HepG2 (cell line): ENCODE data around the gene IFT43. TPM values are rescaled to one million over a fixed set of nuclear protein-coding genes. Genes with fewer than 3 reads are reported as not detected.
A peak's percentile ranks its signal among the peaks of the same experiment; 100 is the strongest.

Experiments
- ATAC-seq: fragments of 200-7000 bp; cut with Tn5 transposase; 3 replicates; pipeline ENCODE4 v1.9.1; 2020; ENCODE audit warnings: mild to moderate bottlenecking, moderate library complexity
- BruUV-seq: library from RNA; stranded (reverse); fragments of 400-500 nt; replicated peaks from 2 replicates; lab custom pipeline; 2021; lab: Mats Ljungman, UMichigan
- CTCF ChIA-PET: fragments of 300-600 bp; formaldehyde crosslinking; extraction: SDS; loops from one replicate; lab custom pipeline; 2021; ENCODE audit warnings: low total read pairs, inconsistent platforms, low intra/inter-chr PET ratio; lab: Yijun Ruan, JAX
- POLR2A ChIA-PET: fragments of 350-600 bp; sonication (Branson Sonifier 250); formaldehyde crosslinking; loops from one replicate; lab custom pipeline; 2020; ENCODE audit warnings: antibody characterized with exemption, inconsistent platforms; lab: Yijun Ruan, JAX
- DNase-seq: peaks from one replicate; pipeline ENCODE4 v3.0.0-alpha.2; 2015; ENCODE audit warnings: low spot score
- FAIRE-seq: peaks from 3 replicates; lab custom pipeline; 2011; peaks lifted over from hg19 to GRCh38; lab: Jason Lieb, UNC
- H2AFZ ChIP-seq: one replicate; pipeline ENCODE4 v1.6.1; 2011; ENCODE audit warnings: low read length, inconsistent platforms
- H3K27ac ChIP-seq: fragments of 300-600 bp; 3 replicates; pipeline ENCODE4 v1.8.0; 2011; ENCODE audit warnings: mixed run types, mild to moderate bottlenecking, mixed read lengths, low read length, inconsistent platforms; ENCODE audit not compliant: insufficient read depth; ENCODE audit errors: extremely low read length
- H3K27me3 ChIP-seq, 2 experiments: fragments of 200-600 bp in 1 of 2; 2 replicates in 1 of 2; 3 replicates in 1 of 2; pipeline versions ENCODE4 v1.6.0 to v1.8.0; 2011; ENCODE audit warnings: low read length in 2 of 2, mild to moderate bottlenecking in 2 of 2, moderate library complexity in 2 of 2, inconsistent platforms in 1 of 2; ENCODE audit not compliant: insufficient read depth in 2 of 2, control insufficient read depth in 1 of 2
- H3K36me3 ChIP-seq, 2 experiments: fragments of 200-600 bp in 1 of 2; replicated peaks in 1 of 2; 2 replicates in 1 of 2; 3 replicates in 1 of 2; pipeline versions ENCODE4 v1.5.1 to v1.8.0; 2011; ENCODE audit warnings: low read length in 2 of 2, inconsistent platforms in 1 of 2; ENCODE audit not compliant: insufficient read depth in 2 of 2, control insufficient read depth in 1 of 2
- H3K4me1 ChIP-seq: 2 replicates; pipeline ENCODE4 v1.5.1; 2012; ENCODE audit warnings: low read length, inconsistent platforms; ENCODE audit not compliant: insufficient read depth
- H3K4me2 ChIP-seq: 2 replicates; pipeline ENCODE4 v1.6.0; 2011; ENCODE audit warnings: low read depth, low read length, inconsistent platforms
- H3K4me3 ChIP-seq, 3 experiments: fragments of 200-600 bp in 1 of 3; sonication (generic), shearing (Covaris generic) in 1 of 3; replicated peaks in 1 of 3; 2 replicates each; pipeline ENCODE4 v1.5.1; 2011 to 2016; ENCODE audit warnings: low read length in 3 of 3, inconsistent platforms in 2 of 3, low read depth in 2 of 3, mild to moderate bottlenecking in 2 of 3, control low read depth in 1 of 3, mixed read lengths in 1 of 3; ENCODE audit not compliant: insufficient read depth in 1 of 3
- H3K79me2 ChIP-seq: one replicate; pipeline ENCODE4 v1.6.1; 2011; ENCODE audit warnings: low read length, inconsistent platforms; ENCODE audit not compliant: insufficient read depth
- H3K9ac ChIP-seq: 2 replicates; pipeline ENCODE4 v1.6.0; 2011; ENCODE audit warnings: mild to moderate bottlenecking, low read depth, low read length, inconsistent platforms; ENCODE audit not compliant: insufficient read depth
- H3K9me3 ChIP-seq: 2 replicates; pipeline ENCODE4 v1.5.1; 2012; ENCODE audit warnings: mild to moderate bottlenecking, low read length
- H4K20me1 ChIP-seq: 2 replicates; pipeline ENCODE4 v1.6.0; 2011; ENCODE audit warnings: inconsistent platforms, mild to moderate bottlenecking, low read length, moderate library complexity; ENCODE audit not compliant: insufficient read depth
- ATRX ChIP-seq: sonication (generic); formaldehyde crosslinking; IDR thresholded peaks from 2 replicates; pipeline ENCODE4 v1.4.0; 2020; ENCODE audit warnings: missing genetic modification reagents, borderline replicate concordance
- CBFB ChIP-seq: sonication (generic); formaldehyde crosslinking; IDR thresholded peaks from 2 replicates; pipeline ENCODE4 v1.4.0; 2020; ENCODE audit warnings: missing genetic modification reagents
- ELF3 ChIP-seq: IDR thresholded peaks from 2 replicates; pipeline ENCODE4 v1.6.1; 2016; ENCODE audit warnings: missing genetic modification reagents, missing compliant biosample characterization
- FOXA1 ChIP-seq, 2 experiments: fragments of 450-650 bp in 1 of 2; sonication (generic) in 1 of 2; formaldehyde crosslinking in 1 of 2; IDR thresholded peaks; 2 replicates each; pipeline versions ENCODE4 v1.4.0 to v1.6.1; 2016 to 2020; ENCODE audit warnings: missing genetic modification reagents in 1 of 2
- HNRNPL ChIP-seq: fragments of 200-400 bp; formaldehyde crosslinking; IDR thresholded peaks from 2 replicates; pipeline ENCODE4 v1.6.1; 2017; ENCODE audit warnings: mild to moderate bottlenecking, low read depth, low read length
- PAWR ChIP-seq: sonication (generic); formaldehyde crosslinking; IDR thresholded peaks from 2 replicates; pipeline ENCODE4 v1.4.0; 2020; ENCODE audit warnings: missing genetic modification reagents, mild to moderate bottlenecking, borderline replicate concordance
- PPARG ChIP-seq: conservative IDR thresholded peaks from 2 replicates; pipeline ENCODE4 v1.6.1; 2016; ENCODE audit warnings: missing biosample characterization, missing genetic modification reagents
- SOX13 ChIP-seq, 3 experiments: fragments of 450-650 bp in 1 of 3; sonication (generic) in 1 of 3; formaldehyde crosslinking in 1 of 3; IDR thresholded peaks in 2 of 3; conservative IDR thresholded peaks in 1 of 3; 2 replicates each; pipeline versions ENCODE4 v1.5.0 to v1.6.1; 2016 to 2020; ENCODE audit warnings: antibody characterized with exemption in 1 of 3, mild to moderate bottlenecking in 1 of 3, missing compliant biosample characterization in 1 of 3, missing genetic modification reagents in 1 of 3, moderate library complexity in 1 of 3
- TEAD3 ChIP-seq: optimal IDR thresholded peaks from 2 replicates; pipeline ENCODE3; 2016; ENCODE audit warnings: borderline replicate concordance
- U2AF2 ChIP-seq: fragments of 200-400 bp; formaldehyde crosslinking; IDR thresholded peaks from 2 replicates; pipeline ENCODE4 v1.6.1; 2017; ENCODE audit warnings: low read depth, mild to moderate bottlenecking, low read length
- ZHX1 ChIP-seq: sonication (generic); formaldehyde crosslinking; IDR thresholded peaks from 2 replicates; pipeline ENCODE4 v1.8.1; 2022; ENCODE audit warnings: low read depth, mild to moderate bottlenecking, missing genetic modification reagents
- ZNF251 ChIP-seq: sonication (generic); formaldehyde crosslinking; IDR thresholded peaks from 2 replicates; pipeline ENCODE4 v1.9.0; 2021; ENCODE audit warnings: mild to moderate bottlenecking, missing genetic modification reagents
- ZNF775 ChIP-seq: sonication (generic); formaldehyde crosslinking; IDR thresholded peaks from 2 replicates; pipeline ENCODE4 v1.4.0; 2020; ENCODE audit warnings: missing genetic modification reagents, mild to moderate bottlenecking, moderate library complexity, borderline replicate concordance
- WGBS: methylation state at CpG from one replicate; pipeline ENCODE4 v1.1.6; 2017; ENCODE audit warnings: low lambda C conversion rate; 5-methylcytosine and 5-hydroxymethylcytosine counted together
- in situ Hi-C: cut with HindIII; loops from 2 replicates; pipeline ENCODE4 v1.10.0; 2017; ENCODE audit warnings: low pct_unique_long_range_greater_than_20kb; ENCODE audit not compliant: extremely low pct_ligation_motif_present
- intact Hi-C: fragments of 100-400 bp; cut with micrococcal nuclease; formaldehyde crosslinking; loops from one replicate; pipeline ENCODE4 v1.10.0; 2022; ENCODE audit not compliant: unreplicated experiment
- polyA plus RNA-seq, 8 experiments: library from polyadenylated mRNA; depleted of rRNA in 3 of 8; stranded (reverse) in 7 of 8; unstranded in 1 of 8; fragments of >200 nt; fragmentation: Illumina TruSeq in 4 of 8; extraction: Trizol in 4 of 8; gene quantifications; 2 replicates each; pipeline versions ENCODE4 v1.2.1 to v1.2.3, GENCODE V29; 2011 to 2016; ENCODE audit warnings: low read depth in 4 of 8, missing spikeins in 1 of 8, mixed read lengths in 1 of 8; ENCODE audit not compliant: insufficient read depth in 1 of 8
- total RNA-seq, 5 experiments: library from RNA; depleted of rRNA; stranded (reverse); fragments of >200 nt; fragmentation: Illumina TruSeq; extraction: Trizol; gene quantifications; 2 replicates each; pipeline ENCODE4 v1.2.3, GENCODE V29; 2016; ENCODE audit warnings: low read depth in 1 of 5
- TF ChIP-seq, protein P1 (sequence below): sonication (generic); formaldehyde crosslinking; IDR thresholded peaks from 2 replicates; pipeline ENCODE4 v1.4.0; 2020; ENCODE audit warnings: missing genetic modification reagents

IFT43 gene
- total and polyA plus RNA-seq, 2 of the 13 experiments (the other 11 are each of a cell fraction or from before 2014, with no cell fraction given), result 0.15 to 0.55 TPM

GRCh38 chr14:75984674-75985073, 889 bp upstream of the IFT43 start:
- Histone ChIP-seq H4K20me1 (no peaks in the 10 kb centered on the region), H3K9ac (no peak overlapping the region), H3K27me3 (peaks cover 0 to 11% of the 10 kb centered on the region in 2 experiments; a peak in 1 of 5 replicates), H2AFZ (no peak overlapping the region), H3K9me3 (no peaks in the 10 kb centered on the region), H3K4me3 (no peak overlapping the region), H3K4me2 (no peak overlapping the region; the same call in 1 of the 2 replicates), H3K79me2 (no peaks in the 10 kb centered on the region), H3K36me3 (no peaks in the 10 kb centered on the region), H3K4me1 (peaks cover 74% of the 10 kb centered on the region), H3K27ac (no peak overlapping the region)
- FAIRE-seq (peak; percentile 12), DNase-seq (peak; percentile 67), ATAC-seq (peak; percentile 6; the same call in 2 of the 3 replicates)
- WGBS, result 0% methylated on average over 2 of the region's 2 CpGs
- BruUV-seq, result no TSS peak
- ChIA-PET POLR2A (no interaction called here), CTCF (no interaction called here)
- intact Hi-C loops, result loop anchor here (5.0 to 10.0 kb wide), 3 partner anchors 160 to 407 kb away; partner anchors contain the start of gene FLVCR2
- in situ Hi-C loops, result loop anchor here (5.0 kb wide), 2 partner anchors 77 to 272 kb away; no protein-coding TSS in a partner anchor
- TF ChIP-seq ELF3 (CRISPR knock-in tag) (no peak), ZNF775 (CRISPR knock-in tag) (no peak), ZNF251 (CRISPR knock-in tag) (no peak), ATRX (CRISPR knock-in tag) (no peak), ZHX1 (CRISPR knock-in tag) (no peak), PPARG (no peak), FOXA1 (IDR thresholded peaks at IDR 0.05) (no peak), FOXA1 (CRISPR knock-in tag; IDR thresholded peaks at IDR 0.05) (peak; percentile 71), PAWR (CRISPR knock-in tag) (no peak), CBFB (no peak), SOX13 (IDR thresholded peaks at IDR 0.05) (no peak), SOX13 (CRISPR knock-in tag; conservative IDR thresholded peaks at IDR 0.05 in 1 of 2, IDR thresholded peaks at IDR 0.05 in 1 of 2) (peak in 1 of 2 experiments; percentile 36; a peak in 1 of 4 replicates), TEAD3 (peak; percentile 38), HNRNPL (no peak), U2AF2 (no peak)
- TF ChIP-seq, protein P1, sequence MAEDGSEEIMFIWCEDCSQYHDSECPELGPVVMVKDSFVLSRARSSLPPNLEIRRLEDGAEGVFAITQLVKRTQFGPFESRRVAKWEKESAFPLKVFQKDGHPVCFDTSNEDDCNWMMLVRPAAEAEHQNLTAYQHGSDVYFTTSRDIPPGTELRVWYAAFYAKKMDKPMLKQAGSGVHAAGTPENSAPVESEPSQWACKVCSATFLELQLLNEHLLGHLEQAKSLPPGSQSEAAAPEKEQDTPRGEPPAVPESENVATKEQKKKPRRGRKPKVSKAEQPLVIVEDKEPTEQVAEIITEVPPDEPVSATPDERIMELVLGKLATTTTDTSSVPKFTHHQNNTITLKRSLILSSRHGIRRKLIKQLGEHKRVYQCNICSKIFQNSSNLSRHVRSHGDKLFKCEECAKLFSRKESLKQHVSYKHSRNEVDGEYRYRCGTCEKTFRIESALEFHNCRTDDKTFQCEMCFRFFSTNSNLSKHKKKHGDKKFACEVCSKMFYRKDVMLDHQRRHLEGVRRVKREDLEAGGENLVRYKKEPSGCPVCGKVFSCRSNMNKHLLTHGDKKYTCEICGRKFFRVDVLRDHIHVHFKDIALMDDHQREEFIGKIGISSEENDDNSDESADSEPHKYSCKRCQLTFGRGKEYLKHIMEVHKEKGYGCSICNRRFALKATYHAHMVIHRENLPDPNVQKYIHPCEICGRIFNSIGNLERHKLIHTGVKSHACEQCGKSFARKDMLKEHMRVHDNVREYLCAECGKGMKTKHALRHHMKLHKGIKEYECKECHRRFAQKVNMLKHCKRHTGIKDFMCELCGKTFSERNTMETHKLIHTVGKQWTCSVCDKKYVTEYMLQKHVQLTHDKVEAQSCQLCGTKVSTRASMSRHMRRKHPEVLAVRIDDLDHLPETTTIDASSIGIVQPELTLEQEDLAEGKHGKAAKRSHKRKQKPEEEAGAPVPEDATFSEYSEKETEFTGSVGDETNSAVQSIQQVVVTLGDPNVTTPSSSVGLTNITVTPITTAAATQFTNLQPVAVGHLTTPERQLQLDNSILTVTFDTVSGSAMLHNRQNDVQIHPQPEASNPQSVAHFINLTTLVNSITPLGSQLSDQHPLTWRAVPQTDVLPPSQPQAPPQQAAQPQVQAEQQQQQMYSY (CRISPR knock-in tag), result peak; percentile 55; the same call in 1 of the 2 replicates
